NB4 (cell line): ENCODE measurements around the gene UCP3.

ENCODE experiments used
- POLR2A ChIP-seq: IDR thresholded peaks from 2 replicates; pipeline ENCODE4 v1.6.1; 2011; ENCODE audit warnings: mild to moderate bottlenecking; ENCODE audit not compliant: insufficient read length; ENCODE audit errors: extremely low read depth
- TF ChIP-seq, protein P1 (sequence below): IDR thresholded peaks from one replicate; pipeline ENCODE4 v1.5.1; 2012; ENCODE audit warnings: low read depth, low read length
- TF ChIP-seq, protein P2 (sequence below): IDR thresholded peaks from 2 replicates; pipeline ENCODE4 v1.6.1; 2011; ENCODE audit warnings: low read depth, low read length

DNA sequence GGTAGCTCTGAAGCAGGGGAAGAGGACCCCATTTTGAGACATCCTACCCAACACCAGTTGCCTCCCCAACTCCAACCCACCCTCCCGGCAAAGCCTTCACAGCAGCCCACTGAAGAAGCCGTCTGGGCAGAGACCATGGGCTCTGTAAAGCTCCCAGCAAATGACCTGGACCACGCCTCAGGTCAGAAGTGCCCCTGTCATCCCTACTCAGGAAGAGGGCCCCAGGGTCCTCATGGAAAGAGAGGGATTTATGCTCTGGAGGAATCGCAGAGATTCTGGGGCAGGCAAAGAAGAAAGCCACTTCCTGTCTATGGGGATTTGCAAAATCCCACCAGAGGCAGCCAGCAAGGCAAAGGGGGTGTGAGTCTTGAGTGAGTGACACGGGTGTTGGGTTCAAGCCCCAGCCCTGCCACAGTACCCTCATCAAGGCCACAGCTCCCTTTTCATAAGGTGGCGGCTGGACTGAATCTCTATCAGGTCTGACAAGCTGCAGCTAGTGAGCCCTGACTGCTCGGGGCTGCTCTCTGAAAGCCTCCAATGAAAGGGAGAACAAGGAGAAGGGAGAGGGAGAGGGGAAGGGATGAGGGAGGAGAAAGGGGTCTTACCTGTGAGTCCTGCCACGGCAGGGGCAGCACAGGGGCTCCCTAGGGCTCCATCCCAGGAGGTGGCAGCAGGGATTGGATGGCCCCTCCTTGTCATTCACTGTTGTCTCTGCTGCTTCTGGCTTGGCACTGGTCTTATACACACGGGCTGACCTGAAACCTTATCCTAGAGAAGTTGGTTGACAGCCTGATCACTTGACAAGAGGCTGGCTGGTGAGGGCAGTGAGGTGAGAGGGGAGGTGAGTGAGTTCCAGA, at the start of gene UCP3:
- TF ChIP-seq POLR2A: no peak
- TF ChIP-seq, protein P1, sequence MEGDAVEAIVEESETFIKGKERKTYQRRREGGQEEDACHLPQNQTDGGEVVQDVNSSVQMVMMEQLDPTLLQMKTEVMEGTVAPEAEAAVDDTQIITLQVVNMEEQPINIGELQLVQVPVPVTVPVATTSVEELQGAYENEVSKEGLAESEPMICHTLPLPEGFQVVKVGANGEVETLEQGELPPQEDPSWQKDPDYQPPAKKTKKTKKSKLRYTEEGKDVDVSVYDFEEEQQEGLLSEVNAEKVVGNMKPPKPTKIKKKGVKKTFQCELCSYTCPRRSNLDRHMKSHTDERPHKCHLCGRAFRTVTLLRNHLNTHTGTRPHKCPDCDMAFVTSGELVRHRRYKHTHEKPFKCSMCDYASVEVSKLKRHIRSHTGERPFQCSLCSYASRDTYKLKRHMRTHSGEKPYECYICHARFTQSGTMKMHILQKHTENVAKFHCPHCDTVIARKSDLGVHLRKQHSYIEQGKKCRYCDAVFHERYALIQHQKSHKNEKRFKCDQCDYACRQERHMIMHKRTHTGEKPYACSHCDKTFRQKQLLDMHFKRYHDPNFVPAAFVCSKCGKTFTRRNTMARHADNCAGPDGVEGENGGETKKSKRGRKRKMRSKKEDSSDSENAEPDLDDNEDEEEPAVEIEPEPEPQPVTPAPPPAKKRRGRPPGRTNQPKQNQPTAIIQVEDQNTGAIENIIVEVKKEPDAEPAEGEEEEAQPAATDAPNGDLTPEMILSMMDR: no peak
- TF ChIP-seq, protein P2, sequence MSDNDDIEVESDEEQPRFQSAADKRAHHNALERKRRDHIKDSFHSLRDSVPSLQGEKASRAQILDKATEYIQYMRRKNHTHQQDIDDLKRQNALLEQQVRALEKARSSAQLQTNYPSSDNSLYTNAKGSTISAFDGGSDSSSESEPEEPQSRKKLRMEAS: no peak
